Hematopoietic multipotent progenitor cell treated with erythropoietin and hydrocortisone succinate and interleukin-3 and kit ligand, for 17 days (in vitro differentiated cells): Measurements from ENCODE around the gene ANKRD24.
"Not testable (repeated sequence)": the region's sequence is repeated elsewhere in the genome, so short reads cannot be mapped to it uniquely, and the experiment has no call there.

ENCODE experiments used
- DNase-seq: peaks from one replicate; pipeline ENCODE4 v3.0.0-alpha.2; 2015; ENCODE audit warnings: low spot score

Gene ANKRD24

DNA sequence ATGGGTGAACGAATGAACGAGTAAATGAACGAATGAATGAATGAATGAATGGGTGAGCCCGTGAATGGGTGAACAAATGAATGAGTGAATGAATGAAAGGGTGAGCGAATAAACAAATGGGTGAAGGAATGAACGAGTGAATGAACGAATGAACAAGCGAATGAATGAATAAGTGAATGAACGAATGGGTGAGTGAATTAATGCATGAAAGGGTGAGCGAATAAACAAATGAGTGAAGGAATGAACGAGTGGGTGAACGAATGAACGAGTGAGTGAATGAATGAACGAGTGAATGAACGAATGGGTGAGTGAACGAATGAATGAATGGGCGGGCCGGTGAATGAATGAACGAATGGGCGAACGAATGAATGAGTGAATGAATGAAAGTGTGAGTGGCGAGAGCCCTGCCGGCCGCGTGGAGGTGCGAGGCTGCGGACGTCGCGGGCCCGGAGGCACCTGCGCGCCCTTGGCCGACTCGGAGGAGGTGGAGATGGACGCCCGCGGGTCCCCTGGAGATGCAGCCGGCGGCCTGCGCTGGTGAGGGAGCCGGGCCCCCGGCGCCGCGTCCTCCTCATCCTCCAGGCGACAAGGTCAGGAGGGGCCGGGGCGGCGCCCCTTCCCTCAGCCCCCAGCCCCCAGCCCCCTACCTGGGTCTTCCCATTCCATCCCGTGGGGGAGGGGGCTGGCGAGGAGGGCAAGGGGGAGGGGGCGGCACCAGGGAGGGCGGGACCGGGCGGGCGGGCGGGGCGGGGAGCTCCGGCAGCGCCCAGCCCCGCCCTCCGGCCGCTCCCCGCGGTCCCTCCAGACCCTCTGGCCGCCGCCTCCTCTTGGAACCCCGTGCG, 15.4 kb downstream of the ANKRD24 start:
- DNase-seq = no peak

DNA sequence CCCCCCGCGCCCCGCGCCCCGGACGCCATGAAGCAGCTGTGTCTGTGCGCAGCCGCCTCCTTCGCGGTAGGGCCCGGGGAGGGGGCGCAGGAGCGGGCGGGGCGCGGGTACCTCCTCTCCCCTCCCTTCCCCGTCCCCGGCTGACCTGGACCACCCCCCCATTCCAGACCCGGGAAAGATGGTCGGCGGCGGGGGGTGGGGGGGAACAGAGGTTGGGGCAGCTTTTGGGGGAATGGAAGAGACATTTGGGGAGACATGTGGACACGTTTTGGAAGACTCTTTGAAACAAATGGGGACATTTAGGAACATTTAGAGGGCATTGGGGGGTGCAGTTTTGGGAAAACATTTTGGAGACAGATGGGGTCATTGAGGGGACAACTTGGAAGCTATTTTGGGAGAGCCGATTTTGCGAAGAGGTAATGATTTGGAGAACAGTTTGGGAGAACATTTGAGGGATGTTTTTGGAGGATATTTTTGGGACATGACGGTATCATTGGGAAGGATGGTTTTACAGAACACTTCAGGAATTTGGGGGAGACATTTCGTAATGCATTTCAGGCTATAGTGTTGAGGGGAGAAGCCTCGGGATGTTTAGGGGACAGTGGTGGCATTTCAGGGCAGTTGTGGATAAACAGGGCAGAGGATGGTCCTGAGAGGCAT, 16.1 kb downstream of the ANKRD24 start:
- DNase-seq = no peak

- DNase-seq = no peak
These were observed 17.3 kb downstream of the ANKRD24 start for GRCh38 chr19:4199699-4200293.

- no peak for DNase-seq
These were observed 18.6 kb downstream of the ANKRD24 start for GRCh38 chr19:4200940-4201542.

DNA sequence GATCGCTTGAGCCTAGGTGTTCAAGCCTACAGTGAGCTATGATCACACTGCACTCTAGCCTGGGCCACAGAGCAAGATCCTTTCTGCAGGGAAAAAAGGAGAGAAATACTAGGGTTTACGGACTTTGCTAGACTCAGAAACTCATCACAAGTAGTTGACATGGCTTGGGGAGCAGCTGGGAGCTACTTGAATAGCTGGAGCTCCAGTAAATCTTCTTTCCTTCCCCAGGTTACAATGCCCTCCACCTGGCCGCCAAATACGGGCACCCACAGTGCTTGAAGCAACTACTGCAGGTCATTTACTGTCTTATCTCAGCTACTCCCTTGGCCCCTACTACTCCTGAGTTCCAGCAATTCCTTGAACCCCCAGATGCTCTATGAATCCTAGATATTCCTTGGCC, 19.3 kb downstream of the ANKRD24 start:
- DNase-seq = no peak

GRCh38 chr19:4206818-4207484, 24.5 kb downstream of the ANKRD24 start:
- DNase-seq = no peak

DNA sequence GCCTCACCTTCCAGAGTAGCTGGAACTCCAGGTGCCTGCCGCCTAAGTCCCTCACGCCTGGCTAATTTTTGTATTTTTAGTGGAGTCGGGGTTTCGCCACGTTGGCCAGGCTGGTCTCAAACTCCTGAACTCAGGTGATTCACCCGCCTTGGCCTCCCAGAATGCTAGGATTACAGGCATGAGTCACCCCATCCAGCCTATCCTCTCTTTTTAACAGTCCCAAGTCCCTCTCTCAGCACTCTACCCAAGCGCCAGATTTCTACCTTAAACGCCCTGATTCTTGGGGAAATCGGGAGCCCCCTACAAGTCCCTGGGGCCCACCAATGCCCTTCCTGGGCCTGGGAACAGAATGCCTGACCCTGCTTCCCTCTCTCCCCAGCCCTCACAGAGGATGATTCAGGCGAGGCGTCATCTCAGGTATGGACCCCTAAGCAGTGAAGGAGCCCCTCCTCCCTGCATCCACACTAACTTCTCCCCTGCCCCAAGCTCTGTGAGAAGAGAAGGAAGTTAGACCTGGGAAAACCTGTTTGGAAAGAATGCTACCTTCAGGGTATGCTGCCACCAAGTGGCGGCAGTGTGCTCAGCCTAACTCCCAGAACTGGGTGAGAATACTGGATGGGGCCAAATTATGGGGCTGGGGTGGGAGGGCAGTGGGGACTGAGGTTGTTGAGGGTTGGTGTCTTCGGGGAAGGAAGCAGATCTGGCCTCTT, 26.1 kb downstream of the ANKRD24 start:
- DNase-seq = no peak

GRCh38 chr19:4210166-4210731, 27.8 kb downstream of the ANKRD24 start:
- no peak for DNase-seq

GRCh38 chr19:4213116-4213515, 30.6 kb downstream of the ANKRD24 start:
- no peak for DNase-seq

DNA sequence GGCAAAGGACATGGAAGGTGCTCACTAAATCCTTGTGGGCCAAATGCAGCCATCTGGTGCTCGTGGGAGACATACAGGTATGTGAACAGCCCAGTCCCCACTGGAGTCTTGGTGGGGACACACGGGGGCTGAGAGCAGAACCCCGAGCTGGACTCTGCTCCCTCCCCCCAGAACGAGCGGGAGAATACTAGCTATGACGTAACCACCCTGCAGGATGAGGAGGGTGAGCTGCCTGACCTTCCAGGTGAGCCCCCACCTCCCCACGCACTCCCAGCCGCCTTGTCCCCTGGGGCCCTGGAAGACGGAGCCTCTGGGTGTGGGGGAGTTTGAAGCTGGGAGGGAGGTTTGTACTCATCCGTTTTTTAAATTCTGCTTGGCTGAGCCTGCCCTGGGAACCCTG, 33.3 kb downstream of the ANKRD24 start:
- DNase-seq = no peak

DNA sequence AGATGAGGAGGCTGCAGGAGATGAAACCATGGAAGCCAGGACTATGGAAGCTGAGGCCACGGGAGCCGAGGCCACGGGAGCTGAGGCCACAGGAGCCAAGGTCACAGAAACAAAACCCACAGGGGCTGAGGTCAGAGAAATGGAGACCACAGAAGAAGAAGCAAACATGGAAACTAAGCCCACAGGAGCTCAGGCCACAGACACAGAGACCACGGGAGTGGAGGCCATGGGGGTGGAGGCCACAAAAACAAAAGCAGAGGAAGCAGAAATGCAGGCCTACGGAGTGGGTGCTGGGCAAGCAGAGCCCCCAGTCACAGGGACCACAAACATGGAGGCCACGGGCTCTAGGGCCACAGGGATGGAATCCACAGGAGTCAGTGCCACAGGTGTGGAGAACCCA, 34.4 kb downstream of the ANKRD24 start:
- no peak for DNase-seq

- no peak for DNase-seq
These were observed 35.2 kb downstream of the ANKRD24 start for GRCh38 chr19:4217429-4218264.

DNA sequence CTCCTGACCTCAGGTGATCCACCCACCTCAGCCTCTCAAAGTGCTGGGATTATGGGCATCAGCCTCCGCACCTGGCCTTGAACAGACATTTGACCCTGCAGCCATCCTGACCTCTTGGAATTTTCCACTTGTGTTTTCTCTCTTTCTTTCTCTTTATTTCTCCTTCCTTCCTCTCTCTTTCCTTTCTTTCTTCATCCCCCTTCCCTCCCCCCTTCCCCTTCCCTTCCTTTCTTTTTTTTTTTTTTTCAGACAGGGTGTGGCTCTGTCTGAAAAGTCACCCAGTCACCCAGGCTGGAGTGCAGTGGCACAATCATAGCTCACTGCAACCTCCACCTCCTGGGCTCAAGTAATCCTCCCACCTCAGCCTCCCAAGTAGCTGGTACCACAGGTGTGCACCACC, 36.0 kb downstream of the ANKRD24 start:
- not testable (repeated sequence) for DNase-seq

DNA sequence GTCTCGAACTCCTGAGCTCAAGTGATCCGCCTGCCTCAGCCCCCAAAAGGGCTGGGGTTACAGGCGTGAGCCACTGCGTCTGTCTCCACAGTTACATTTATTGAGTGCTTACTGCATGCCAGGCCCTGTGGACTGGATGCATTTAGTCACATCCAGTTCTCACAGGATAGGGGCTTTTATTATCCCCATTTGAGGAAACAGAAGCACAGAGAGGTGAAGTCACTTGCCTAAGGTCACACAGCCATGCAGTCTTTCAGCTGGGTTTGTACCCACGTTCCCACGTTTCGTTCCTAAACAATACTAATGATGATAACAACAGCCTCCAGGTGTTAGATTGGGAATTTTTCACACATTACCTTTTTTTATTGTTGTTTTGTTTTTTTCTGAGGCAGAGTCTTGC, 37.7 kb downstream of the ANKRD24 start:
- no peak for DNase-seq

DNA sequence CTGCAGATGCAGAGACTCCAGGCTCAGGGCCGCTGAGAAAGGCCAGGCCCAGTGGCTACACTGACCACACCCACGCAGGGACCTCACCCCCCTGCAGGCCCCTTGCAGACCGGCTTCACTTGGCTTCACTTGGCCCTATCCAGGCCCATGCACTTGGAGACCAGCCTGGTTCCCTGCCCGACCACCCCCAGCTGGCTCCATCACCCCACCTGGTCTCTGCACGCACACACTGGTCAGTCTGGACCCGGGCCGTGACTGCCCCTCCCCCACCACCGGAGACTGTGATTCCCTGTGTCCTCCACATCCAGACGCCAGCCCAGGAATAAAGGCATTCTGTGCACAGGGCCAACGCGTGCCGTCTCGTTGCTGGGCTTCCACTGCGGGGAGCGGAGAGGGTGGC, 42.0 kb downstream of the ANKRD24 start:
- no peak for DNase-seq

DNA sequence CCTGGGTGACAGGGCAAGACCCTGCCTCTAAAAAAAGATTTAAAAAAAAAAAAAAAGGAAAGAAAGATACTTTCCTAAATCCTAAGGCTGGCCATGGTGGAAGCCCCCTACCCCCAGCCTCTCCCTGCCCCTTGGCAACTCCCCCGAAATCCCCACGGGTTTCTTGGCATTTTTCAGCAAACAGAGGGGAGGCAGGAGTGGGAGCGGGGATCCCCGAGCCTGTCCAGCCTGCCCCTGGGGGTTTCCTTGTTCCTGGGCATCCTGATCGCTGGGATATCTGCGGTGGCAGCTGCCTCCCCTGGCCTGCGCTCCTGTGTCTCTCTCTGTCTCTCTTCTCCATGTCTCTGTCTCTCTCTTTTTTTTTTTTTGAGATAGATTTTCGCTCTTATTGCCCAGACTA, 43.4 kb downstream of the ANKRD24 start:
- no peak for DNase-seq

GRCh38 chr19:4227771-4228170, 45.3 kb downstream of the ANKRD24 start:
- DNase-seq = no peak

DNA sequence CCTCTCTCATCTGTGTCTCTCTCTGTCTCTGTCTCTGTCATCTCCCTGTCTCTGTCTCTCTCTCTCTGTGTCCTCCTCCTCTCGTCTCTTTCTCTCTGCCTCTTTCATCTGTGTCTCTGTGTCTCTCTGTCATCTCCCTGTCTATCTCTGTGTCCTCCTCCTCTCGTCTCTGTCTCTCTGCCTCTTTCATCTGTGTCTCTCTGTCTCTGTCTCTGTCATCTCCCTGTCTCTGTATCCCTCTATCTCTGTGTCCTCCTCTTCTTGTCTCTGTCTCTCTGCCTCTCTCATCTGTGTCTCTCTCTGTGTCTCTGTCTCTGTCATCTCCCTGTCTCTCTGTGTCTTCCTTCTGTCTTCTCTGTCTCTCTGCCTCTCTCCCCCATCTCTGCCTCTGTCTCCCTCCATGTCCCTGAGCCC, 46.3 kb downstream of the ANKRD24 start:
- DNase-seq = no peak

DNA sequence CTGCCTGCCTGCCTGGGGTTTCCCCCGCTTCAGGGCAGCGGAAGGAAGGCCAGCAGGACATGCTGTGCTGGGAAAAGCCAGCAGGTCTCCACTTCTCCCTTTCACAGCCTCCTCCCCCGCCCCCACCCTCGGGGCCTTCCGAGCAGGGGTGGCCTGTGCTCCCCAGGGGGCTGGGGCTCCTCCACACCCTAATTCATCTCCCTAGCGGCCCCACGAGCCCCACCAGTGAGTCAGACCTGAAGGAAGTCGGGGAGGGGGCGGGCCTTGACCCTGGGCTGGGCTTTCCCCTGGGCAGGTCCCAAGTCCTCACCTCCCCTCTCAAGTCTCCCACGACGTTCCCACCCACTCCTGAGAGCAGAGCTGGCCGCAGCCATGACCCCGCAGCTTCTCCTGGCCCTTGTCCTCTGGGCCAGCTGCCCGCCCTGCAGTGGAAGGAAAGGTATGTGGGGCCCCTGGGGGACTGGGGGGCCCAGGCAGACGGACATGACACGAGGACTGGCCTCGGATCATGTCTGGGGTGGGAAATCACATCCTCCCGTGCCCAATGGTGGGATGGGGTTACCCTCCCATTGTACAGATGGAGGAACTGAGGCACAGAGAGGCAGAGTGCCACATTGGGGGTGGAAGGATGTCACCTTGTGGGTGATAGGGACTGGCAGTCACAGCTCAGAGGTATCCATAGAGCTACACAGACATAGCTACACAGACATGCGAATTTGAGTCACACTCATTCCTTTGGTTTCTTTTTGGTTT, 46.9 kb downstream of the ANKRD24 start, which contains the start of gene EBI3:
Gene EBI3, plus strand, starts transcription at position 345 of the 753 bp plus-strand sequence. Its CDS starts 28 bp downstream, at position 373.
- no peak for DNase-seq
